ENCODE measurements around the gene EFR3B. TPM values are rescaled to one million over a fixed set of nuclear protein-coding genes. Genes with fewer than 3 reads are reported as not detected.
"Not testable (repeated sequence)": the region's sequence is repeated elsewhere in the genome, so short reads cannot be mapped to it uniquely, and the experiment has no call there.

Gene EFR3B, protein sequence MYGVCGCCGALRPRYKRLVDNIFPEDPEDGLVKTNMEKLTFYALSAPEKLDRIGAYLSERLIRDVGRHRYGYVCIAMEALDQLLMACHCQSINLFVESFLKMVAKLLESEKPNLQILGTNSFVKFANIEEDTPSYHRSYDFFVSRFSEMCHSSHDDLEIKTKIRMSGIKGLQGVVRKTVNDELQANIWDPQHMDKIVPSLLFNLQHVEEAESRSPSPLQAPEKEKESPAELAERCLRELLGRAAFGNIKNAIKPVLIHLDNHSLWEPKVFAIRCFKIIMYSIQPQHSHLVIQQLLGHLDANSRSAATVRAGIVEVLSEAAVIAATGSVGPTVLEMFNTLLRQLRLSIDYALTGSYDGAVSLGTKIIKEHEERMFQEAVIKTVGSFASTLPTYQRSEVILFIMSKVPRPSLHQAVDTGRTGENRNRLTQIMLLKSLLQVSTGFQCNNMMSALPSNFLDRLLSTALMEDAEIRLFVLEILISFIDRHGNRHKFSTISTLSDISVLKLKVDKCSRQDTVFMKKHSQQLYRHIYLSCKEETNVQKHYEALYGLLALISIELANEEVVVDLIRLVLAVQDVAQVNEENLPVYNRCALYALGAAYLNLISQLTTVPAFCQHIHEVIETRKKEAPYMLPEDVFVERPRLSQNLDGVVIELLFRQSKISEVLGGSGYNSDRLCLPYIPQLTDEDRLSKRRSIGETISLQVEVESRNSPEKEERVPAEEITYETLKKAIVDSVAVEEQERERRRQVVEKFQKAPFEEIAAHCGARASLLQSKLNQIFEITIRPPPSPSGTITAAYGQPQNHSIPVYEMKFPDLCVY
- 0.30 TPM for total RNA-seq

DNA sequence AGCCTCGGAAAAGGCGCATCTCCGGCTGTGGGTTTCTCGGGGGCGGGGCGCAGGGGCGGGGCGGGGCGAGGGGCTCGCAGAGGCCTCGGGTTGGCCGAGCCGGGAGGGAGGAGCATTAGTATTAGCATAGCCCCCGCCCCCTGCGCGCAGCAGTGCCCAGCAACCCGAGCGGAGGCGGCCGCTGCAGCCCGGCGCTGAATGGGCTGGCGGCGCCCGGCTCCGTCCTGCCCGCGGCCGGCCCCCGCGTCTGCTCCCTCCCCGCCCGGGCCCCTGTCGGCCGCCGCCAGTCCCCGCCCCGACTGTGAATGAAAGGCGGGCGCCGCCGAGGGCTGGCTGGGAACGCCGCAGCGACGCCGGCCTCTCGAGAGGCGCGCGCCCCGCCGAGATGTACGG is at the start of gene EFR3B:
Gene EFR3B, plus strand, starts transcription at position 149 of the 393 bp plus-strand sequence. Its CDS starts 237 bp downstream, at position 386.
- DNase-seq (ENCODE audit: low spot score), result peak; percentile 95
- ATAC-seq, result peak; percentile 95

DNA sequence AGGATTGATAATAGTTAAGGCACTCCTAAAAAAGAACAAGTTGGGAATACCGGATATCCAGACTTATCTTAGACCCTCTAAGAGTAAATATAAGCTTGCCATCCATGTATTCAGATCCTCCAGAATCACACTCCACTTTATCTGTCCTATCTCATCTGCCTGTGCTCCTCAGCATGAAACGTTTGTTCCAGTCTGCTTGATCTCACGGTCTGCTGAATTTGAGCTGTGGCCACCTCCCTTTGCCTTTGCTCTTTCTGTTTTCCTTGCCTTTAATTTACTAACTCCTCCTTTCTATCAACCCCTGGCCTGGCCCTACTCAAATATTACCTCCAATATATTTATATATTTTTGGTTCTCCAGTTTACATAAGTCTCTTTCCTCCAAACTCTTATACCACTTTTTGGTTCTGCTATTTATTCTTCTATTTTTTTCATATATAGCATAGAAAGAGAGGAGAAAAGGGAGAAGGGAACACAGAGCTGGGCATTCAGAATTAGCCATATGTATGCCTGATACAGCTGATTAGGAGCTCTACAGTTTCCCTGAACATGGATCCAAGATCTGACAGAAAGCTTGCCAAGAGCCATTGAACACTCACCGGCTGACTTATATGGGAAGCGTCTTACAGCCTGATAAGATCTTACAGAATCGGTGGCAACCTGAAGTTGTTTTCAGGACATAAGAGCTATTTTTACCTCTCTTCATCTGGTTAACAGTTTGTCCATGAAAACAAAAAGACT is 48.3 kb upstream of the EFR3B start:
- DNase-seq (ENCODE audit: low spot score), result no peak
- no peak for ATAC-seq

DNA sequence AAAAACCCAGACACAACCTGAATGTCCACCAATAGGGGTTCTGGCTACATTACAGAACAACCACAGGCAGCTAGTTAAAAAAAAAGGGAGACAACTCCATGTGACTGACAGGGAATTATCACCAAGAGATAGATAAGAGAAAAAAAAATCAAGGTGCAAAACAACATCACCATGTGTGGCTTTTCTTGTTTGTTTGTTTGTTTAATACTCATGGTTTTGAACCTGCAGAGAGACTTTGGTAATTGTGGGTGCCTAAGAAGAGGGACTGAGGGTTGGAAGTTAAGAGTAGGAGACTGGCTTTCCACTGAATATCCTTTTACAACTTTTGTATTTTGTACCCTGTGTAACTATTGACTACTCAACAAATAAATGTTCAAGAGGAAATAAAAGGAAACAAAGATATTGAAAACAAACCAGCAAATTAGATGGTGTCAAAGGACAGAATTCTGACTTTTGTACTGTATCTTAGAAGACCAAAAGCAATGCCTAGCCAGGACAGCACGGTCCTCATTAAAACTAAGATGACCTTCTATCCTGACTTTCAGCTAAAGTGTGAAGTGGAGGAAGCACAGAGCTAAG is 47.6 kb upstream of the EFR3B start:
- ATAC-seq (no peak), DNase-seq (ENCODE audit: low spot score) (no peak)

DNA sequence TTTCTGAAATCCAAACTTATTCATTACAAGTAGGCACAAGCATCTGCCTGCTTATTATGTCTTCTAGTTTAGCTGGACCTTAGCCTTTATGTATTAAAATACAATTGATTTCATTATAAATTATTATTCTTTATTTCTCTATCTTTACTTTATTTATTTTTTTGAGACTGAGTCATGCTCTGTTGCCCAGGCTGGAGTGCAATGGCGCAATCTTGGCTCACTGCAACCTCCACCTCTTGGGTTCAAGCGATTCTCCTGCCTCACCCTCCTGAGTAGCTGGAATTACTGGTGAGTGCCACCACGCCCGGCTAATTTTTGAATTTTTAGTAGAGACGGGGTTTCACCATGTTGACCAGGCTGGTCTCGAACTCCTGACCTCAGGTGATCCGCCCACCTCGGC is 42.8 kb upstream of the EFR3B start:
- not testable (repeated sequence) for DNase-seq (ENCODE audit: low spot score); ATAC-seq

DNA sequence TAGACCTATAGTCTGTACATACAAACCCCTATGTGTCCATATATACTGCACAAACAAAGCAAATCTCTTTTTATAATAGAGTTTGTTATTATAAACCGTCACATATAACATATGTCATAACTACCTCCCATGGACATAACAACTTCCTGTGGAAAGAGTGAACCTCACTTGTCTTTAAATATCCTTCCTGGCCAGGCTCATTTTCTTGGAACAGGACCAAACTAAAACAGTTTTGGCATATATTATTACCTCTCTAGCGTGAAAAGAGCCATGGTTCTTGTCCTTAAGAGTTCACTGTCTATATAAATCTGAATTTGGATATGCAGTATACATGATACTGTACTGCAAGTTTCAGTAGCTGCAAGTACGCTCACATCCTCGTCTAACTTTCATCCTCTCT is 41.8 kb upstream of the EFR3B start:
- ATAC-seq, result no peak
- DNase-seq (ENCODE audit: low spot score), result no peak

DNA sequence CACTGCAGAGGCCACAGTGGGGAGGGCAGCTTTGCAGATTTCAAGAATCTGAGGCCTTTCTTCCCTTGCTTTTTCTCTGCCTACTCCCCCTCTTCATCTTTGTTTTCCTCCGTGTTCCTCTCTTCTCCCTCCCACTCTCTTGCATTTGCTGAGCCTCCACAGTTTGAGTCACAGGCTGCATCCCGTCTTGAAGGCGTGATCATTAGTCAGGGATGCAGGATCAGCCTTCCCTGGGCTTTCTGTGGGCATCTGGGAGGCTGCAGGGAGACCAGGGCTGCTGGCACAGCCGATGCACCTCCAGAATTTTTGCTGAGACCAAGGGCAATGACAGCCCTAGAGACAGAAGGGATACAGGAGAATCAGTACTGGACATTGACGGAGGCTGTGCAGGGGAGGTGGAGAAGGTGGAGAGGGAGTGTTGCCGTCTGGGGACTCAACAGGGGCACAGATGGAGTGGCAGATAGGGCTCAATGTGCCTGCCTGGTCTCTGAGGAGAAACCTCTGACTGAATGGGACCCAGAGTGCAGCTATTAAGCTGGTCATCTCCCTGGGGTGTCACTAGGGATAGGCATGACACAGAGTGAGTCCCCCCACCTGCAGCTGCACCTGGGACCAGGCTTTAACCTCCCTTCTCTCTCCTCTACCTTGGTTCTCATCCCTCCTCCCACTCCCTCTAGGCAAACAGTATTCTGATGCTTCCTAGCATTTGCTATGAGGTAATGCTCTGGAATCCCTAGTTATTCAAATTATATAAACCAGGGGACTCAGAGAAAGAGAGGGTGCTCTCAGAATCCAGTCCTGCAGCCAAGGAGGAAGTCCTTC is 41.2 kb upstream of the EFR3B start:
- ATAC-seq, result no peak
- DNase-seq (ENCODE audit: low spot score), result no peak

DNA sequence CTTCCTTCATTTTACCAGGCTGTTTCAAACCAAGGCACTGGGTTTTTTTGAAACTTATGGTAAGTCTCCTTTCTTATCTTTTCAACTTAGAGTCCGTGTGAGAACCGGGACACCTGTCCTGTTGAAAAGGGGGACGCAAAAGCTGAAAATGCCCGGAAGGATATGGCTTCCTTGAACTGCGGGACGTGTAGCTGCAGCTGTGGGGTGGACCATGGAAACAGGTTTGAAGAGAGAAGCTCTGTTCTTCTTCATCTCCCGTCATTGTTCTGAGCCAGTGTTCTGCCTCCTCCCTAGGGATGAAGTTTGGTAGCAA is 40.6 kb upstream of the EFR3B start:
- DNase-seq (ENCODE audit: low spot score) (no peak), ATAC-seq (no peak)

DNA sequence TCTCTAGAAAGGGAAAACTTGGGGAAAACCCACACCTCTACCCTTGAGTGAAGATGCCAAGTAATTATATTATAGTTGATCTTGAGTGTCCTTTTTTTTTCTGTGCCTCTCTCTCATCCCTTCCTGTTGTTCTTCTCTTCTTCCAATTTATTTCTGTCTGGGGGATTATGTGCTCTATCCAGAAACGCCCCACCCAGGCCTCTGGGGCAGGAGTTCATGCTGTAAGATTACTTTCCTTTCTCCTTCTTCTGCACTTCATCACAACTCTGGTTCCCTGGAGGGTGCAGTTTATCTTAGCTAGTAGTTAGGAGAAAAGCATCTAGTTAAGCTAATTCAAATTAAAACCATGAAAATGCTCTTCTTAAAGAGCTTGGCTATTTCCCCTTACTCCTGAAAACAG is 39.8 kb upstream of the EFR3B start:
- DNase-seq (ENCODE audit: low spot score), result no peak
- no peak for ATAC-seq

DNA sequence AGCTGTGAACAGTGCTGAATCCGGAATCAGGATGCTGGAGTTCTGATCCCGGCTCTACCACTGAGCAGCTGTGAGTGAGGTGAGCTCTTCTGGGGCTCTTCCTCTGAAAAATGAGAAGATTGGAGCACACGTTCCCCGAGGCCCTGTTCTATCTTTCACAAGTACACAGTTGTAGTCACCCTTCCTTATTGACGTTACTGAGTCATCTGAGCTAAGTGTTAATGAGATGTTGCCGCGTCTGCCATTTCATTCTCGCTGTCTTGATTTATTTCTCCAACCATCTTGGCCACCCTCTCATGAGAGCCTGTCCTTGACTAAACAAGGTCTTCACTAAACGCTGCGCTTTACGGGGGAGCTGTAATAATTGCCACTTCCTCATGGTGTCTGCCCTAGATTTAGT is 31.9 kb upstream of the EFR3B start:
- DNase-seq (ENCODE audit: low spot score) (no peak), ATAC-seq (no peak)

DNA sequence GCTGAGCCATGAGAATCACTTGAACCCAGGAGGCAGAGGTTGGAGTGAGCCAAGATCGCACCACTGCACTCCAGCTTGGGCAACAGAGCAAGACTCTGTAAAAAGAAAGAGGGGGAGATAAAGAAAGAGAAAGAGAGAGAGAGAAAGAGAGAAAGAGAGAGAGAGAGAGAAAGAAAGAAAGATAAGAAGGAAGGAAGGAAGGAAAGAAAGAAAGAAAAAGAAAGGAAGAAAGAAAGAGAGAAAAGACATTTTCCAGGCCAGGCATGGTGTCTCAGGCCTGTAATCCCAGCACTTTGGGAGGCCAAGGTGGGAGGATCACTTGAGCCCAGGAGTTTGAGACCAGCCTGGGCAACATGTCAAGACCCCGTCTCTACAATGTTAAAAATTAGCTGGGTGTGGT is 30.5 kb upstream of the EFR3B start:
- ATAC-seq; DNase-seq (ENCODE audit: low spot score): not testable (repeated sequence)

DNA sequence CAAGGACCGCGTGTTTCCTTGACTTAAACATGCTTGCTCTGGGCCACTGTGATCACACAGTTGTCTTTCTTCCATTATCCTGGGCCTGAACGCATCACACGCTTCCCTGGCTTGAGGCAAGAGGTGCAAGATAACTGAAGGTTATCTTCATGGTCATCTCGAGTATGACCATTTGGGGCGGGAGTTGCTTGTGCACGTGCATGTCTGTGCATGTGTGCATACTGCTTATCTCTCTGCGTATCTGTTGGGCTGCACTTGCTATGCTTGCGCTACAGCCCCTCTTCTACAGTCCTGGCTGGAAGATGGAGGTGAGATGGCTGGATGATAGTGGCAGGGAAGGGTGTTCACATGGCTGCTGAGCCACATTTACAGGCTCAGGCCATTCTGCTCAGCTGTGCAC is 27.2 kb upstream of the EFR3B start:
- DNase-seq (ENCODE audit: low spot score) (no peak), ATAC-seq (no peak)

DNA sequence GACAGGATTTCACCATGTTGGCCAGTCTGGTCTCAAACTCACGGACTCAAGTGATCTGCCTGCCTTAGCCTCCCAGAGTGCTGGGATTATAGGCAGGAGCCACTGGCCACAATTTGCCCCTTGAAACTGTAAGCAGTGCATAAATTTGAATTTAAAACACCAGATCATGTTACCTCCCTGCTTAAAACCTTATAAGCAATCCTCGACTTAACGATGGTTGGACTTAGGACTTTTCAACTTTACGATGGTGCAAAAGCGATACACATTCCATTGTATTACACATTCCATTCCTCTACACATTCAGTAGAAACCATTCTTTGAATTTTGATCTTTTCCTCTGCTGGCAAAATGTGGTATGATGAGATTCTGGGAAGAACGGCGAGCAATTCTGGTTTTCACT is 23.2 kb upstream of the EFR3B start:
- no peak for ATAC-seq

DNA sequence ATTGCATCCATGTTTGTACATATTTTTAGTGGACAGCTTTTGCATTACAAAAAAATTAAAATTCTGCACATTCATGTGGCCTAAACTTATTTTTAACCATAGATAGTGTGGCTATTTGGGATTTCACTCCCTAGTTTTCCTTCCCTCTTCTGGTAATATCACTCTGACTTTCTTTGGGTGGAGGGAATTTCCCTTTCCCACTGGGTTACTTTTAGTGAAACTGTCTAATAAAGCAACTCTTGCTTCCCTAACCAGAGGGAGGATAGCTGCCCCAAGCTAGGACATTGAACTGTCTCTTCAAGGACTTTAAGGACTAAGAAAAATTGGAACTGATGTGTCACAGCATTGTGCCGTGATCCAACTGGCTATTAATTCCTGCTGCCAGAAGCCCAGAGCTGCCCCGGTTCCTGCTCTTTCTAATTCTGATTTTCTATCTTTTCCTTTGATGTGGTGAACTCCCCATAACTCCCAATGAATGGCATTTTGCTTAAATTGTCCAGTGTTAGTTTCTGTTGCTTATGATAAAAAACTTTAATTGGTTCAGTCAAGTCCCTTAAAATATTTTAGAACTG is 20.0 kb upstream of the EFR3B start:
- DNase-seq (ENCODE audit: low spot score), result no peak
- no peak for ATAC-seq

More for the DNA sequence above, 23.2 kb upstream of the EFR3B start:
- no peak for DNase-seq (ENCODE audit: low spot score)

DNA sequence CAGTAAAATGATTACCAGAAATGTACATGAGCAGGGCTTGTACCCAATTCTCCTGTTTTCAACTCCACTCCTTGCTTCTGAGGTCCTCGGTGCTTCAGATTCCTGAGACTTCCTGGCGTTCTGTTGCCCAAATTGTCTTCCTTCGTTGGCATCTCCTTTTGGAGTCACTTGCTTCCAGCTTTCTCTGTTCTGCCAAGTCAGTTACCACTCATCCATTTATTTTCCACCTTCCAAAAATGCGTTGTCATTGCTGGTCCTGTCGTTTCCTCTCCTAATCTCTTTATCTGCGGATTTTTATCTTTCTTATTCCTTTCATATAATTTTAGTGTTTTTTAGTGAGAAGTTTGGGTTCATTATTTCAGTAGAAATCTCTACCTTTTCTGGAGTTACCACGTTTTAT is 18.5 kb upstream of the EFR3B start:
- DNase-seq (ENCODE audit: low spot score), result no peak
- ATAC-seq, result no peak

DNA sequence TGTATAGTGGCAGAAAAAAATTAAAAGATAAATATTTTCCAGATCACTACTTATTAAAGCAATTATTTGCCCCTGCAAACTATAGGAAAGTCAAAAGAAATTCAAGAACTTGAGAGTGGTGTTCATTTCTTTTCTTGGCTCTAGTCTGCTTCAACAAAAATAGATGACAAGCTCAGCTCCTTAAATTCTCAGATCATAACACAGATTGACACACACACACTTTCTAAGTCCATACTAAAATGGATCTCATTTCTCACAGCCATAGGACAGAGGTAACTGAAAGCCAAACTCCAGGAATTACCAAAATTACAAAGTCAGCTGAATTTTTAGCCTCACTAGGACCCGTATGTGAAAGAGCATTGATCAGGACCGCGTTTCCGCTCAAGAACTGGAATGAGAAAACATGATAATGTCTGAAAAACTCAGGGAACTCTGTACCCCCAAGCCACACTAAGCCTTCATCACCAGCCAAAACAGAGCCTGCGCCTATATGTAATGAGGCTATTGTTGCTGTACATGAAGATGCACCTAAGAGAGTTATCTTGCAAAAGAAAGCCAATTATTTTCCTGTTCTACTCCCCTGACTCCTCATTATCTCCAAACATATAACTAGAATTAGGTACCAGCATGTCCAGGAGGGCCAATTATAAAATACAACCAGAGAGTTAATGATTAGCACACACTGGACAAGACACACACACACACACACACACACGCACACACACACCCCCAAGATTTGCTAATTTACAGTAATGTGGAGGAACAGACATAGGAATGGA is 16.5 kb upstream of the EFR3B start:
- no peak for DNase-seq (ENCODE audit: low spot score)

DNA sequence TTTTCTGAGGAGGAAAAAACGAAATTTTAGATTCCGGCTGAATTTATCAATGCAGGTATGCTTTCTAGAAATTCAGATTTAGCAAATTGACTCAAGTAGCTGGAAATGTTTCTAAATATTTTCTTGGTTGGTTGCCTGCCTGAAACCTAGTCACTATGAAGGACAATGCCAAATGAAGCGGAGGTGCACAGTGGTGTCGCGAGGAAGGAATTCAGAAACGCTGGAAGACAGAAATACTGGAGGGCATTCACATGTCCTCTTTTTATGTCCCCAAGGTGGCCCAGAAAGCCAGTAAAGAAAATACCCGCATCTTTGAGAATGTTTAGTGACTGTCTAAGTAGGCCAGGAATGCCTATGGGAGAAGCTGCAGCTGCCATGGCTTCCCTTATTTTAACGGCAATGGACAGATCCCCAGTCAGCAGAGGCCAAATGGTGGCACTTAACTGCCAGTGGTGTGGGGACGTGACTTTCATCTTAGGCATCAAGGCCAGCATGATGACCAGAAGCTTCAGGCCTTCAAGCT is 15.8 kb upstream of the EFR3B start:
- ATAC-seq (no peak), DNase-seq (ENCODE audit: low spot score) (no peak)

More for the DNA sequence above, 16.5 kb upstream of the EFR3B start:
- no peak for ATAC-seq

DNA sequence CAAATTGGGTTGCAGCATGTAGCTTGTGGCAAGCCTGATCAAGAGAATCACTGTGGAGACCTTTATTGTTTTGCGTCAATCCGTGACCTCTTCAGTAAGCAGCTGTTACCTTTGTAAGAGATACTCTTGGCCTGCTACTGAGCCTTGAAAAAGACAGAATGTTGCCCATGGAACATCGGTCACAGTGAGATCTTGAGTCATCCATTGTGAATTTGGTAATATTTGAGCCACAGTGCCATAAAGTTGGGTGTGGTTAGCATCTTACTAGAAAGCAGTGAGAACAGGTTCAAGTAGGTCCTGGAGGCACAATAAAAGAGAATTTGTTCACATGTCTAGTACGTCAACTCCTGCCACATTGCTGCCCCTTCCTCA is 12.7 kb upstream of the EFR3B start:
- DNase-seq (ENCODE audit: low spot score) (no peak), ATAC-seq (no peak)

DNA sequence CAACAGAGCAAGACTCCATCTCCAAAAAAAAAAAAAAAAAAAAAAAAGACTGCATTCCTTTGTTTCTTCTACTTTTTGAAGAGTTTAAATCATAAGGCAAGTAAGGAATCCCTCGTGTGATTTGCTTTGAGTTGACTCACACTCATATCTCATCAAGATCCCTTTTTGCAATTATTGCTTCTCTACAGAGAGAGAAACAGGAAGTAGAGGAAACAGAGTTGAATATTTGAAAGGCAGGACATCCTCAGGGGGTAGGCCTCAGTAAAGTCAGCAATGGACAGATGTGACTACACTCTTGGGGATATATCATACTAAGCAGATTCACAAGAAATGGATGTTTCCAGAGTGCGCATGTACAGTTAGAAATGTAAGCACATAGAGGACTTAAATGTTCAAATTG is 11.2 kb upstream of the EFR3B start:
- ATAC-seq (no peak), DNase-seq (ENCODE audit: low spot score) (no peak)

DNA sequence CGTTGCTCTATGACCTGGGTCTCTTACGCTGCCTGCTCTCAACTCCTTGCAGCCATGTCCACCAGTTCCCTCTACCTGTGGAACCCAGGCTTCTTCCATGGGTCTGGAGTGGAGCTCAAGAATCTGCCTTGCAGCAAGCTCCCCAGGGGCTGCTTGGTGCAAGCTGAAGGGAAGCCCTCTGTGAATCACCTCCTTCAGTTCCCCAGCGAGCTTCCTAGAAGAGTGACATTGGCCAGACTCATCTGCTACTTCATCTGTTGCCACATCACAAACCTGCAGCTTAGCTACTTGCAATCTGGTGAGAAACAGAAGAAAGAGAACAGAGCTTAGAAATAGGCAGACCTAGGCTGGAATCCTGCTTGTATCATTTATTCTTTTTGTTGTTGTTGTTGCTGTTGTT is 9.8 kb upstream of the EFR3B start:
- no peak for DNase-seq (ENCODE audit: low spot score)

More for the DNA sequence above, 9.8 kb upstream of the EFR3B start:
- no peak for ATAC-seq
